NT2/D1 (cell line): ENCODE data around the gene FBXO21.
A peak's percentile ranks its signal among the peaks of the same experiment; 100 is the strongest.

ENCODE experiments used
- DNase-seq: peaks from one replicate; pipeline ENCODE4 v3.0.0-alpha.2; 2011; ENCODE audit warnings: low read depth, low spot score
- H3K27me3 ChIP-seq: 2 replicates; pipeline ENCODE4 v1.6.0; 2011; ENCODE audit warnings: mild to moderate bottlenecking; ENCODE audit not compliant: insufficient read length, insufficient read depth
- H3K36me3 ChIP-seq: 2 replicates; pipeline ENCODE4 v1.6.1; 2011; ENCODE audit warnings: mild to moderate bottlenecking, low read length, mixed read lengths; ENCODE audit not compliant: insufficient read depth, insufficient read length
- H3K4me1 ChIP-seq: 2 replicates; pipeline ENCODE4 v1.5.1; 2011; ENCODE audit not compliant: insufficient read depth, insufficient read length
- H3K4me3 ChIP-seq: 2 replicates; pipeline ENCODE4 v1.5.1; 2011; ENCODE audit warnings: low read depth; ENCODE audit not compliant: insufficient read length
- H3K9ac ChIP-seq: 2 replicates; pipeline ENCODE4 v1.6.0; 2011; ENCODE audit warnings: low read depth; ENCODE audit not compliant: insufficient read length
- H3K9me3 ChIP-seq: 2 replicates; pipeline ENCODE4 v1.5.1; 2011; ENCODE audit warnings: mild to moderate bottlenecking, low read length; ENCODE audit not compliant: insufficient read depth
- SUZ12 ChIP-seq: IDR thresholded peaks from 2 replicates; pipeline ENCODE4 v1.6.1; 2011; ENCODE audit not compliant: insufficient read length, insufficient read depth; ENCODE audit errors: extremely low read depth
- YY1 ChIP-seq: IDR thresholded peaks from 2 replicates; pipeline ENCODE4 v1.6.1; 2011; ENCODE audit not compliant: insufficient read length, insufficient read depth
- ZNF274 ChIP-seq: IDR thresholded peaks from 2 replicates; pipeline ENCODE4 v1.6.1; 2011; ENCODE audit warnings: mild to moderate bottlenecking, low read depth, low read length

FBXO21 gene

GRCh38 chr12:117190210-117190781 is at the start of gene FBXO21:
TSS of gene FBXO21 (minus strand) at chr12:117190470. CDS start at chr12:117190456, 14 bp downstream.
- peaks cover 2% of the 10 kb centered on the region for H3K4me1 ChIP-seq
- peaks cover 23% of the 10 kb centered on the region for H3K36me3 ChIP-seq
- DNase-seq, result peak; percentile 82
- TF ChIP-seq ZNF274 (no peak), YY1 (peak; percentile 76), SUZ12 (no peak)
- peak within 1 kb of the TSS; percentile 99 for H3K9ac ChIP-seq
- H3K27me3 ChIP-seq, result peaks cover 3% of the 10 kb centered on the region
- H3K9me3 ChIP-seq, result no peaks in the 10 kb centered on the region
- H3K4me3 ChIP-seq, result peak within 1 kb of the TSS; percentile 99

- peak; percentile 88 for DNase-seq
- H3K36me3 ChIP-seq, result no peaks in the 10 kb centered on the region
- peaks cover 6% of the 10 kb centered on the region for H3K27me3 ChIP-seq
- TF ChIP-seq SUZ12 (no peak), ZNF274 (no peak), YY1 (no peak)
- no peak overlapping the region for H3K4me3 ChIP-seq
- H3K9me3 ChIP-seq, result no peaks in the 10 kb centered on the region
- peak overlapping the region; percentile 39 for H3K9ac ChIP-seq
- H3K4me1 ChIP-seq, result peaks cover 3% of the 10 kb centered on the region
Measured at GRCh38 chr12:117236456-117237001, 46.3 kb upstream of the FBXO21 start.

- TF ChIP-seq SUZ12 (no peak), YY1 (no peak), ZNF274 (no peak)
- no peak overlapping the region for H3K4me3 ChIP-seq
- H3K27me3 ChIP-seq, result peaks cover 6% of the 10 kb centered on the region
- H3K9ac ChIP-seq, result no peak overlapping the region
- no peaks in the 10 kb centered on the region for H3K9me3 ChIP-seq
- no peak for DNase-seq
- no peaks in the 10 kb centered on the region for H3K36me3 ChIP-seq
- peaks cover 3% of the 10 kb centered on the region for H3K4me1 ChIP-seq
Measured at GRCh38 chr12:117235261-117235660, 45.0 kb upstream of the FBXO21 start.

GRCh38 chr12:117234441-117234840 is 44.2 kb upstream of the FBXO21 start:
- no peak for TF ChIP-seq SUZ12
- no peak for TF ChIP-seq YY1
- TF ChIP-seq ZNF274, result no peak
- DNase-seq, result no peak
- no peaks in the 10 kb centered on the region for H3K9me3 ChIP-seq

GRCh38 chr12:117231750-117232149 is 41.5 kb upstream of the FBXO21 start:
- no peaks in the 10 kb centered on the region for H3K9me3 ChIP-seq
- no peak overlapping the region for H3K4me3 ChIP-seq
- H3K27me3 ChIP-seq, result no peaks in the 10 kb centered on the region
- DNase-seq, result peak; percentile 35
- no peak overlapping the region for H3K9ac ChIP-seq
- TF ChIP-seq ZNF274 (no peak), YY1 (no peak), SUZ12 (no peak)
- H3K4me1 ChIP-seq, result peaks cover 2% of the 10 kb centered on the region
- H3K36me3 ChIP-seq, result no peaks in the 10 kb centered on the region

More at GRCh38 chr12:117234441-117234840, 44.2 kb upstream of the FBXO21 start:
- Histone ChIP-seq H3K27me3 (peaks cover 6% of the 10 kb centered on the region), H3K9ac (no peak overlapping the region), H3K4me3 (no peak overlapping the region), H3K4me1 (peaks cover 3% of the 10 kb centered on the region), H3K36me3 (no peaks in the 10 kb centered on the region)

GRCh38 chr12:117228239-117228638 is 38.0 kb upstream of the FBXO21 start:
- Histone ChIP-seq H3K9me3 (no peaks in the 10 kb centered on the region), H3K4me1 (no peaks in the 10 kb centered on the region), H3K36me3 (no peaks in the 10 kb centered on the region), H3K27me3 (no peaks in the 10 kb centered on the region), H3K9ac (no peak overlapping the region), H3K4me3 (no peak overlapping the region)
- DNase-seq, result no peak
- no peak for TF ChIP-seq SUZ12
- no peak for TF ChIP-seq ZNF274

GRCh38 chr12:117227000-117227653 is 36.9 kb upstream of the FBXO21 start:
- no peak overlapping the region for H3K4me3 ChIP-seq
- DNase-seq, result no peak
- H3K36me3 ChIP-seq, result no peaks in the 10 kb centered on the region
- TF ChIP-seq ZNF274 (no peak), SUZ12 (no peak), YY1 (no peak)
- H3K27me3 ChIP-seq, result no peaks in the 10 kb centered on the region
- no peaks in the 10 kb centered on the region for H3K9me3 ChIP-seq
- no peaks in the 10 kb centered on the region for H3K4me1 ChIP-seq
- no peak overlapping the region for H3K9ac ChIP-seq

GRCh38 chr12:117226505-117226904 is 36.2 kb upstream of the FBXO21 start:
- H3K4me1 ChIP-seq, result no peaks in the 10 kb centered on the region

More at GRCh38 chr12:117226505-117226904, 36.2 kb upstream of the FBXO21 start:
- DNase-seq, result no peak
- H3K27me3 ChIP-seq, result no peaks in the 10 kb centered on the region
- no peak for TF ChIP-seq ZNF274
- TF ChIP-seq SUZ12, result no peak
- no peak for TF ChIP-seq YY1
- no peaks in the 10 kb centered on the region for H3K9me3 ChIP-seq
- H3K36me3 ChIP-seq, result no peaks in the 10 kb centered on the region
- no peak overlapping the region for H3K4me3 ChIP-seq
- H3K9ac ChIP-seq, result no peak overlapping the region
